NCI-H2107 (cell line): ENCODE data around the gene TRIM24.

ENCODE experiments used
- DNase-seq: peaks from one replicate; lab custom pipeline; 2025; lab: John Stamatoyannopoulos, UW

The TRIM24 gene

GRCh38 chr7:138579136-138579535 lies 119.1 kb downstream of the TRIM24 start:
- DNase-seq: no peak

GRCh38 chr7:138579671-138580070 lies 119.6 kb downstream of the TRIM24 start:
- no peak for DNase-seq

- DNase-seq: no peak
These were observed 121.0 kb downstream of the TRIM24 start for GRCh38 chr7:138581065-138581464.

- no peak for DNase-seq
These were observed 124.2 kb downstream of the TRIM24 start for GRCh38 chr7:138584283-138584682.

- no peak for DNase-seq
These were observed 124.6 kb downstream of the TRIM24 start for GRCh38 chr7:138584696-138585095.

- DNase-seq: no peak
These were observed 125.4 kb downstream of the TRIM24 start for GRCh38 chr7:138585283-138585993.

- no peak for DNase-seq
These were observed 127.4 kb downstream of the TRIM24 start for GRCh38 chr7:138587485-138587884.

GRCh38 chr7:138588986-138589385 lies 128.9 kb downstream of the TRIM24 start:
- DNase-seq: no peak

- DNase-seq: no peak
These were observed 130.1 kb downstream of the TRIM24 start for GRCh38 chr7:138590154-138590553.

- no peak for DNase-seq
These were observed 135.4 kb downstream of the TRIM24 start for GRCh38 chr7:138595454-138595853.

- no peak for DNase-seq
These were observed 142.4 kb downstream of the TRIM24 start for GRCh38 chr7:138602451-138602850.

GRCh38 chr7:138603549-138604318 lies 143.7 kb downstream of the TRIM24 start:
- DNase-seq: no peak

GRCh38 chr7:138606236-138606635 lies 146.2 kb downstream of the TRIM24 start:
- no peak for DNase-seq

GRCh38 chr7:138607216-138608126 lies 147.4 kb downstream of the TRIM24 start:
- no peak for DNase-seq

- DNase-seq: no peak
These were observed 148.2 kb downstream of the TRIM24 start for GRCh38 chr7:138608275-138608674.

GRCh38 chr7:138610671-138611170 lies 150.7 kb downstream of the TRIM24 start:
- no peak for DNase-seq

GRCh38 chr7:138613630-138614029 lies 153.6 kb downstream of the TRIM24 start:
- no peak for DNase-seq

- no peak for DNase-seq
These were observed 156.0 kb downstream of the TRIM24 start for GRCh38 chr7:138616085-138616484.

- DNase-seq: no peak
These were observed 158.4 kb downstream of the TRIM24 start for GRCh38 chr7:138618506-138618905.

GRCh38 chr7:138618933-138619332 lies 158.9 kb downstream of the TRIM24 start:
- no peak for DNase-seq

- DNase-seq: no peak
These were observed 162.8 kb downstream of the TRIM24 start for GRCh38 chr7:138622841-138623240.
